HG02610 (cell line): ENCODE measurements around the gene NFATC3.
A peak's percentile ranks its signal among the peaks of the same experiment; 100 is the strongest.

Experiments
- ATAC-seq: cut with Tn5 transposase; IDR thresholded peaks from one replicate; pipeline ENCODE4 v1.9.1; 2021; ENCODE audit warnings: mild to moderate bottlenecking, moderate library complexity; ENCODE audit not compliant: unreplicated experiment

The NFATC3 gene

GRCh38 chr16:68085259-68086071 lies at the start of gene NFATC3:
TSS of gene NFATC3 (plus strand) at chr16:68085370. CDS start at chr16:68085682, 312 bp downstream.
- ATAC-seq = peak; percentile 52

- no peak for ATAC-seq
These were observed 47.2 kb upstream of the NFATC3 start for GRCh38 chr16:68037841-68038597.

- peak; percentile 56 for ATAC-seq
These were observed 44.5 kb upstream of the NFATC3 start for GRCh38 chr16:68040506-68041288.

- ATAC-seq = no peak
These were observed 43.4 kb upstream of the NFATC3 start for GRCh38 chr16:68041783-68042182.

GRCh38 chr16:68046106-68046505 lies 39.1 kb upstream of the NFATC3 start:
- ATAC-seq = no peak

GRCh38 chr16:68047987-68048386 lies 37.2 kb upstream of the NFATC3 start:
- ATAC-seq = no peak

- ATAC-seq = no peak
These were observed 35.7 kb upstream of the NFATC3 start for GRCh38 chr16:68049449-68049848.

- no peak for ATAC-seq
These were observed 29.8 kb upstream of the NFATC3 start for GRCh38 chr16:68055395-68055794.

- ATAC-seq = no peak
These were observed 25.4 kb upstream of the NFATC3 start for GRCh38 chr16:68059804-68060203.

GRCh38 chr16:68061396-68061795 lies 23.8 kb upstream of the NFATC3 start:
- ATAC-seq = no peak

GRCh38 chr16:68062910-68063393 lies 22.2 kb upstream of the NFATC3 start:
- ATAC-seq = no peak

- ATAC-seq = peak; percentile 66
These were observed 20.3 kb upstream of the NFATC3 start for GRCh38 chr16:68064791-68065365.

GRCh38 chr16:68065716-68066305 lies 19.4 kb upstream of the NFATC3 start:
- ATAC-seq = no peak

GRCh38 chr16:68066763-68067162 lies 18.4 kb upstream of the NFATC3 start:
- ATAC-seq = no peak

GRCh38 chr16:68068926-68069325 lies 16.2 kb upstream of the NFATC3 start:
- ATAC-seq = no peak

GRCh38 chr16:68069511-68070248 lies 15.5 kb upstream of the NFATC3 start:
- ATAC-seq = no peak

GRCh38 chr16:68070249-68070730 lies 14.9 kb upstream of the NFATC3 start:
- ATAC-seq = no peak

- no peak for ATAC-seq
These were observed 14.2 kb upstream of the NFATC3 start for GRCh38 chr16:68070806-68071517.

- ATAC-seq = no peak
These were observed 13.7 kb upstream of the NFATC3 start for GRCh38 chr16:68071518-68071901.
